HL-60/S4 treated with phorbol 12-myristate 13-acetate at 8.2 ng/mL for 4 days and 3 days (cell line): ENCODE data around the gene PPP2R3C.
"Not testable (repeated sequence)": the region's sequence is repeated elsewhere in the genome, so short reads cannot be mapped to it uniquely, and the experiment has no call there.

ENCODE experiments used
- in situ Hi-C: fragments of 300-500 bp; cut with MboI; formaldehyde crosslinking; loops from 2 replicates; pipeline ENCODE4 v1.15.0; 2022; ENCODE audit warnings: low sequenced_read_pairs

The PPP2R3C gene

DNA sequence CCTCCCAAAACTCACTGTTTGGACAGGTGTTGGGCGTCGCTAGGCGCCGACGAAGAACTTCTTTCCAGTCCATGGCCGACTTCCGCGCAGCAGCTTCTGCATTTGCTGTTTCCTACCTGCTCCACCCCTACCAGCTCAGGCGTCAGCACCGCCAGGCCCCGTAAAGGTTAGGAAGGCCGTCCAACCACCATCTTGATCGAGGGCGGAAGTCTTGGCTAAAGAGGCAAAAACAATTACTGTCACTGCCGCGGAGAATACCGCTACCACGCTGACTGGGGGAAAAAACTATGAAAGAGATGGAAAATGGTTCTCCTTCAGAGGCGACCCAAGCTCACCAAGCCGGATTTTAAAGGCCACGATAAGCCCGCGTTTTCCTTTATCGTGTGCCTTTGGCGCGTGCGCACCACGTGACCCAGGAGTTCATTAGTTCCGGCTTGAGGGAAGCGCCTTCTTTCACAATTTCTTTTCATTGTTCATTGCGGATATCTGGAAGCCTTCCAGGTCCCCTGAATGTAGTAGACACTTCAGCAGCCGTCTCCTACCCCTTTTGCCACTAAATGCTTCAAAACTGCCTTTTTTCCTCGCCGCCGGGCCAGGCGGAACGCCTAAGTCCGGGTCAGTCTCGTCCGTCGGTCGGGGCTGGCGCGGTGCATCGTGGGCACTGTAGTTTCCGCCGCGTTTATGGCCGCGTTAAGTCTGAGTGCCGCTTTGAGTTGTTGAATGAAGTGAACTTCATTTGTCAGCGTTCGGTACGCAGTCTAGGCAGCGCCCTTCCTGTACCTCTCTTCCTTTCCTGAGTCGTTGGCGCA lies at the start of gene PPP2R3C, which contains the start of gene PRORP:
TSS of gene PPP2R3C (minus strand) at position 104 of the 809 bp plus-strand sequence. CDS start at position 73, 31 bp downstream.
TSS of gene PRORP (plus strand) at position 666 of the 809 bp plus-strand sequence. CDS start 694 bp downstream, outside the sequence.
- in situ Hi-C loops, result no loop called here

DNA sequence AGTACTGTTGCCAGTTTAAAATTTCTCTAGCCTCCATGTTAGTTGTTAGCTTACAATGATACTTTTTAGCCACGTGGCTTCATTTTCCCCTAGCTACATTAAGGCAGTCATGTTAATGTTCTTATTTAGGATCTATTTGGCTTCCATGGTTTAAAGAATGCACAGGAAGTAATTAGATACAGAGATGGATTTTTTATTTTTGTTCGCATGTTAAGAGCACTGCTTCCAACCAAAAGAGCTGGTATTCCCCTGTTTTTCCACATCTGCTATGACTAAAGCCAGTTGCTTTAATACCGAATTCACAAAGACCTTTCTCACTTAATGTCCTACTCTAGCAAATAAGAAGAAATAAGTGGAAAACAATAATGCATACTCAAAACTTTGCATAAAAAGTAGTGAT lies 45.7 kb upstream of the PPP2R3C start:
- in situ Hi-C loops, result no loop called here

DNA sequence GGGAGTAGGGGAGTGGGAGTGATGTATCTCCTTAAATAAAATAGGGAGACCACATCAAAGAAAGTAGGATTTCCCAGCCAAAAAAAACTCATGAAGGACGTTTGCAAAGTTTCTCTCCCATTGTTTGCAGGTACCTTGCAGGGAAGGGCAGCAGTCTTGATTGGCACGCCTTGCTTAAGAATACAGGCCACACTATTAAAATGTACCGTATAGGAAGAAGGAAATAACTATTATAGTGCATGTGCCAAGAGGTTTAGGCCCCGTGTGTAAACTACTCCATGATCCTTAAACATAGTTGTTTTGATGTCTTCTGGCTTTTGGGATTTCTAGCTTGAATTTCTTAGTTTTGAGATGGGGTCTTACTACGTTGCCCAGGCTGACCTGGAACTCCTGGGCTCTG lies 43.1 kb upstream of the PPP2R3C start:
- in situ Hi-C loops, result no loop called here

DNA sequence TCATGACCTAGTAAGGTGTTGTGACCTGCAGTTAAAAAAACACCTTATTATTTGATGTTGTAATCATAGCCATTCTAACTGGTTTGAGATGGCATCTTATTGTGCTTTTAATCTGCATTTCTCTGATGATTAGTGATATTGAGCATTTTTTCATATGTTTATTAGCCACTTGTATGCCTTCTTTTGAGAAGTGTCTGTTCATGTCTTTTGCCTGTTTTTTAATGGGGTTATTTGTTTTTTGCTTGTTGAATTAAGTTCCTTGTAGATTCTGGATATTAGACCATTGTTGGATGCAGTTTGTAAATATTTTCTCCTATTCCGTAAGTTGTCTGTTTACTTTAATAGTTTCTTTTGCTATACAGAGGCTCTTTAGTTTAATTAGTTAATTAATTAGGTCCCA lies 41.6 kb upstream of the PPP2R3C start:
- in situ Hi-C loops, result no loop called here

DNA sequence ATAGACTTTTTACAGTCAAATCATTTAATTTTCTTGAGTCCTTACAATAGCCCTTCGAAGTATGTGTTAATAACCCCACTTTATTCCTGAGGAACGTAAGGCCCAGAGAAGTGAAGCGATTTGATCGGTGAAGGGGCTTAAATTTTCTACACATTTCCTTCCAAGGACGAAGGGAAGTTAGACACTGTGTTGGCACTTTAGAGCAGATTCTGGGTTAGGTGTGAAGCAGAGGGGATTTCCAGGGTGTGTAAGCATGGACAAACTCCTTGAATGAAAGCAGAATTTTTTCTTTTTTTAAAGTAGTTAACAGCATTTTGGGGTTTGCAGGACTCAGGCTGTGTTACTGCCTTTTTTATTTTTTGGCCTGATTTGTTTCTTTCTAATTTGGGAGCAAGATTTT lies 39.4 kb upstream of the PPP2R3C start:
- in situ Hi-C loops, result no loop called here

DNA sequence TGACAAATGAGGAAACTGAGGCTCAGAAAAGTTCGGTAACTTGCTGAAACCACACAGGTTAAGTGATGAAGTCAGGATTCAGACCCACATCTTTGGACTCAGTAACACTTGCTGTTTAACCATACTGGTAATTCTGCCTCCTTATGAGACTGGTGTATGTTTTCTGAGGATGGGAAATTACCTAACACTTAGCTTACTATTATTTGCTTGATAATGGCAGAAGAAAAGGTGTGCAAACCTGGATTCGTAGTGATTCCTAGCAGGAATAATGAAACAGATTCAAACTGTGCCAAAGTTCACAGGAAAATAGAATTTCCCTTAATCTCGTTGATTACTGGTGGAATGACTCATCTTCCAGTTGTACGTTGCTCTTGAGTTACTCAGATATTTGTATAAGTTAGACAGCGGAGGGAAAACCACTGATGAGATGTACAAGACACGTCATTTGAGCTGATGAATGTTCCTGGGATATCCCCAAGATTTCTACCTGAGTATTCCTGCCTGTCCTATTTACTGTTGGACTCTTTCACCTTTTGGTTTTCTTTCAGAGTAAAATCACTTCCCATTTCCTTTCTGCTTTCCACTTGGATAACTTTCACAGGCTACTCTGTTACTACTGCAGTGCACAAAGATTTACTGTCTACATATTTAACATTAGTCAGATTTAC lies 38.1 kb upstream of the PPP2R3C start:
- in situ Hi-C loops, result no loop called here

DNA sequence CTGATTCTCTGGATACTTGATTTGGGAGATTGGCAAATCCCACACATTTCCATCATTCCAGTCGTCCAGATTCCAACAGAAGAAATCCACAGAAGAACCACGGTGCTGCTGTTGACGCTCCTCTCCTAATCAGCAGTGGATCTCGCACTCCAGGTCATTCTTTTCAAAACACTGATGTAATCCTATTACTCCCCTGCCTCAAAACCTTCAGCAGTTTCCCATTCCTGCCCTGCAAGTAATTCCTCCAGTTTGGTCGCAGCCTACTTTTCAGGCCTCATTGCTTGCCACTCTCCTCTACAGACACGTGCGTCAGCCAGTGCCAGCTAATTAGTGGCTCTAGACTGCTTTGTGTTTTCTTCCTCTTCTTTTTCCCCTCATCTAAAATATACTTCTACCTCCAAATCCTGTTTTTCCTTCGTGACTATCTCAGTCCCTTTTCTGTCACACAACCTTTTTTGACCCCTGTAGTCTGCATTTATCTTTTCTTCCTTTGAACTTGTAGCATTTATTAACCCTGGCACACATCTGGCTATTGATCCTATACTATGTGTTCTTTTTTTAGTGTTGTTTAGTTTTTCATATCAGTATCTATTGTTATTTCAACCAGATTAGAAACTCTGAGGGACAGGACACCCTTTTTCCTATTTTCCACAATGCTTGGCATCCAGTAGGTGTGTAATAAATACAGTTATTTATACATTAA lies 37.3 kb upstream of the PPP2R3C start:
- in situ Hi-C loops, result no loop called here

DNA sequence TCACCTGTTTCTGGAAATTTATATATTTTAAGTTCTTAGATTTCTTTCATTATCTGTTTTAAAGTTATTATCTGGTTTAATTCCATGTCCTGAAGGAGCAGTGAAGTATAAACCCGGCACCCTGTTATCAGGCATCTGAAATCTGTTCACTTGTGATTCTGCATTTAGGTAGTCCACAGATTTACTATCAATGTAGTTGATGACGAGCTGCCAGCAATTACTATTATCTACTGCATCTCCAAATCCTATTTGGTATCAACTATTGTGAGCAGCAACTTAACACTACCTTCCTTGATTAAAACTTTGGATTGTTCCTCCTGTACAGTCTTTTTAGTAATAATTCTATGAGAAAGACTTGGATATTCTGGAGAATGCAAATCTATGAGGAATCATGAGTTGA lies 36.7 kb upstream of the PPP2R3C start:
- in situ Hi-C loops, result no loop called here

DNA sequence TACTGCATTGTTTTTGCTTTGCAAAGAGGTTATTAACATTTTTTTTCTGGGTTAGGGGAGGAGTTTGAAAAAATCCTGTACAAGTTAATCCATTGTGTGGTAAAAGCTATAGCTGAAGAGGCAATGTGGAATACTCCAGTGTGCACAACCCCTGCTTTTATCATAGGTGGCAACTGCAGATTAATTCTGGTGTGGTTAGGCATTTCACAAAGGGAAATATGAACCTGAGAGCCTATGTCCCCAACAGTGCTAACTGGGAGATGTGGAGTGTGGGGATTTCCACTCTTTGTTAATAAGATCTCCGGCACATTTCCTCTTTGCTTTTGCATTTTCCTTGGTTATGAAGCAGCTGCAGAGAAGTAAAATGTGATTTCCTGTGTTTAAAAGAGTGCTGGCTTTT lies 34.2 kb upstream of the PPP2R3C start:
- in situ Hi-C loops, result no loop called here

DNA sequence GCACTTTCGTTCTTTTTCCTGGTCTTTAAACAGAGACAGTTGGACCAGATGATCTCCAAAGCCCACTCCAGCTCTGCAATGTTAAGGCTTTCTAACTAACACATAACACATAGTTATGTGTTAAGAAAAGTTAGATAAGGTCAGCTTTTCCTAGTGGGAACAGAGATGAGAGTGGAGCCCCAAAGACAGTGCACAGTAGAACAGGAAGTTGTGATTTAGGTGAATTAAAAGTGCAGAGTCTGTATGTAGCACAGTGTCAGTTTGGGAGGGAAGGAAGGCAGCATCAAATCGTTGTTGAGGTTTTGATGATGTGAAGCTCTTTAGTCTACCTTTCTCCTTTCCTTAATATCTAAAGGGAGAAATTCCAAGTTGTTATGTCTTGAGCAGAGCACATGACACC lies 32.2 kb upstream of the PPP2R3C start:
- in situ Hi-C loops, result no loop called here

DNA sequence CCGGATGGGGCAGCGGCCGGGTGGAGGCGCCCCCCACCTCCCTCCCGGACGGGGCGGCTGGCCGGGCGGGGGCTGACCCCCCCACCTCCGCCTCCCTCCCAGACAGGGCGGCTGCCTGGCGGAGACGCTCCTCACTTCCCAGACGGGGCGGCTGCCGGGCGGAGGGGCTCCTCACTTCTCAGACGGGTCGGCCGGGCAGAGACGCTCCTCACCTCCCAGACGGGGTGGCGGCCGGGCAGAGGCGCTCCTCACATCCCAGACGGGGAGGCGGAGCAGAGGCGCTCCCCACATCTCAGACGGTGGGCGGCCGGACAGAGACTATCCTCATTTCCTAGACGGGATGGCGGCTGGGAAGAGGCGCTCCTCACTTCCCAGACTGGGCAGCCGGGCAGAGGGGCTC lies 30.7 kb upstream of the PPP2R3C start:
- in situ Hi-C loops, result not testable (repeated sequence)

DNA sequence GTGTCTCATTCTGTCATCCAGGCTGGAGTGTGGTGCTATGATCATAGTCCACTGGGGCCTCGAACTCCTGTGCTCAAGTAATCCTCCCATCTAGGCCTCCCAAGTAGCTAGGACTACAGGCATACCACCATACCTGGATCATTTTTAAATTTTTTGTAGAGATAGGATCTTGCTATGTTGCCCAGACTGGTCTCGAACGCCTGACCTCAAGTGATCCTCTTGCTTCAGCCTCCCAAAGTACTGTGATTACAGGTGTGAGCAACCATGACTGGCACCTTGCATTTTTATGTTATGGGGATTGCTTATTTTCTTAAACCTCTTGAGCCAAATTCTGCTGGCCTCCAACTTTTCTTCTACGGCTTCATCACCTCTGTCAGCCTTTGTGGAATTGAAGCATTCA lies 27.4 kb upstream of the PPP2R3C start:
- in situ Hi-C loops, result loop anchor here (25.0 kb wide), 1 partner anchor 263 kb away; the partner anchor contains the start of gene NFKBIA

DNA sequence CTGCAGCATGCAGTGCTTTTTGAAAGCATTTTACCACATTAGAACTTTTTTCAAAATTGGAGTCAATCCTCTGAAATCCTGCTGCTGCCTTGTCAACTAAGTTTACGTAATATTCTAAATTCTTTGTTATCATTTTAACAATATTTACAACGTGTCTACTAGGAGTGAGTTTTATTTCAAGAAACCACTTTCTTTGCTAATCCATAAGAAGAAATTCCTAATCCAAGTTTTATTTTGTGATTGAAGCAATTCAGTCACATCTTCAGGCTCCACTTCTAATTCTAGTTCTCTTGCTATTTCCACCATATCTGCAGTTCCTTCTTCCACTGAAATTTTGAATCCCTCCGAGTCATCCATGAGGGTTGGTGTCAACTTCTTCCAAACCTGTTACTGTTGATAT lies 25.9 kb upstream of the PPP2R3C start:
- in situ Hi-C loops, result loop anchor here (25.0 kb wide), 1 partner anchor 265 kb away; the partner anchor contains the start of gene NFKBIA

DNA sequence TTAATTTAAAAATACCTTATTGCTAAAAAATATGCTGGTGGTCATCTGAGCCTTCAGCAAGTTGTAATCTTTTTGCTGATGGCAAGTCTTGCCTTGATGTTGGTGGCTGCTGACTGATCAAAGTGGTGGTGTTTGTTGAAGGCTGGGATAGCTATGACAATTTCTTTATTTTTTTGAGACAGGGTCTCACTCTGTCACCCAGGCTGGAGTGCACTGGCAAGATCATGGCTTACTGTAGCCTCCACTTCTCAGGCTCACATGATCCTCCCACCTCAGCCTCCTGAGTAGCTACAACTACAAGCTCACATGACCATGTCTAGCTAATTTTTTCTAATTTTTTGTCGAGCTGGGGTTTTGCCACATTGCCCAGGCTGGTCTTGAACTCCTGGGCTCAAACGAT lies 25.4 kb upstream of the PPP2R3C start:
- in situ Hi-C loops, result loop anchor here (25.0 kb wide), 1 partner anchor 265 kb away; the partner anchor contains the start of gene NFKBIA

DNA sequence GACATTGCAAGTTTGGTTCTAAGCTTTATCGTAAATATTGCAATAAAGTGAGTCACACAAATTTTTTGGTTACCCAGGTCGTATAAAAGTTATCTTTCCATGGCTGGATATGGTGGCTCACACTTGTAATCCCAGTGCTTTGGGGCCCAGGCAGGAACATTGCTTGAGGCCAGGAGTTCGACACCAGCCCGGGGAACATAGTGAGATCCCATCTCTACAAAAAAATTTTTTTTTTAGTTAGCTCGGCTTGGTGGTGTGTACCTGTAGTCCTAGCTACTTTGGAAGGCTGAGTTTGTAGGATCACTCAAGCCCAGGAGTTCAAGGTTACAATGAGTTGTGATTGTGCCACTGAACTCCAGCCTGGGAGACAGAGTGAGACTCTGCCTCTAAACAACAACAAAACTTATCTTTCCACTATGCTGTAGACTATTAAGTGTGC lies 24.9 kb upstream of the PPP2R3C start:
- in situ Hi-C loops, result loop anchor here (25.0 kb wide), 1 partner anchor 266 kb away; the partner anchor contains the start of gene NFKBIA

DNA sequence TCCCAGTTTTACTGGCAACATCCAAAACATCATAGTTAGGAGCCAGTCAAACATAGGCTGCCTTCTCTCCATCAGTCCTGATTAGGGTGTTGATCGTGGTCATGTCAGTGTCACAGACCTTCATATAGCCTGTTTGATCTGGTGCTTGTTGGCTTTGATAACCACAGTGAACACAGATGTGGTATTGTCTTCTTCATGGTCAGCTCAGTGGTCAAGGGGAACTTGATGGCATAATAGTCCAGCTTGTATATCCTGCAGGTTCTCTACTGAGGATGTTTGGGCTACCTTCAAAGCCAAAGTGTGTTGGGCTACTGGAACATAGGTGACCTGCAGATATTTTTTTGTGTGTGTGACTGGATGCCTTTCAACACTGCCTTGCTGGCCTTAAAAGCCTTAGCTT lies 22.2 kb upstream of the PPP2R3C start:
- in situ Hi-C loops, result loop anchor here (25.0 kb wide), 1 partner anchor 268 kb away; the partner anchor contains the start of gene NFKBIA

DNA sequence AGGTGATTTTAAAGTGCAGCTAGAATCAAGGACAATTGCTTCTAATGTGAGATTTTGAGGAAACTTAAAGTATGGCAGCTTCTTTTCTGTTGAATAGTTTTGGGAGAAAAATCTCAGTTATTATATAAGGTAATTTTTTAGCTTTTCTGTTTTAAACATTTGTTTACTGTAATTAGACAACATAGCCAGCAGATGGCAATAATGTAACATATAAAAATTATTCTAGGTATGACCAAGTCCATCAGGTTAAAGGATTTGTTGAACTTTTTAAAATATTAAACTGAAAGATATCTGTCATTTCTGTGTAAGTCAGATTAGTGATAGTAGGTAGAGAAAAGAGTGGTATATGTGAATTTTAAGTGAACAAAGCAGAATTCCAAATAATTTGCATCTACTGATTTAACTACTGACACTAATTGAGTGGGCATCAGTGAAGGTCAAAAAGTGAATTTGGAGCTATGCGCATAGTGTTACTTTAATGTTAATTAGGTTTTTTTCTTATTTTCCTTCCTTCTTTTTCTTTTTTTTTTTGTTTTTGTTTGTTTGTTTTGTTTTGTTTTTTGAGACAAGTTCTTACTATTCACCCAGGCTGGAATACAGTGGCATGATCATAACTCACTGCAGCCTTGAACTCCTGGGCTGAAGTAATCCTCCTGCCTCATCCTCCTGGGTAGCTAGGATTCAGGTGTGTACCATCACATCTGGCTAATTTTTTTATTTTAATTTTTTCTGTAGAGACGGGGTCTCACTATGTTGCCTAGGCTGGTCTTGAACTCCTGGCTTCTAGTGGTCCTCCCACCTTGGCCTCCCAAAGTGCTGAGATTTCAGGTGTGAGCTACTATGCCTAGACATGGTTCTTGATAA lies 19.2 kb upstream of the PPP2R3C start:
- in situ Hi-C loops, result loop anchor here (25.0 kb wide), 1 partner anchor 271 kb away; the partner anchor contains the start of gene NFKBIA

DNA sequence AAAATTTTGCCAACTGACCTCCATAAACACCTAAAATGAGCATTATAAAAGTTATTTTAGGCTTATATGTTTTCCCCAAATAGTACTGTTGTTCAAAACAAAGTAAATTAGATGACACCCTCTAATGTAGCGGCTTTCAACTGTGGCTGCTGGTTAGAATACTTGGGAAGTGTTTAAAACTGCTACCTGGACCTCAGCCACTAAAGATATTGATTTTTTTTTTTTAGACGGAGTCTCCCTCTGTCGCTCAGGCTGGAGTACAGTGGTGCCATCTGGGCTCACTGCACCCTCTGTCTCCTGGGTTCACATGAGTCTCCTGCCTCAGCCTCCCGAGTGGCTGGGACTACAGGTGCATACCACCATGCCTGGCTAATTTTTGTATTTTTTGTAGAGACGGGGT lies 16.8 kb upstream of the PPP2R3C start:
- in situ Hi-C loops, result loop anchor here (25.0 kb wide), 1 partner anchor 274 kb away; the partner anchor contains the start of gene NFKBIA

DNA sequence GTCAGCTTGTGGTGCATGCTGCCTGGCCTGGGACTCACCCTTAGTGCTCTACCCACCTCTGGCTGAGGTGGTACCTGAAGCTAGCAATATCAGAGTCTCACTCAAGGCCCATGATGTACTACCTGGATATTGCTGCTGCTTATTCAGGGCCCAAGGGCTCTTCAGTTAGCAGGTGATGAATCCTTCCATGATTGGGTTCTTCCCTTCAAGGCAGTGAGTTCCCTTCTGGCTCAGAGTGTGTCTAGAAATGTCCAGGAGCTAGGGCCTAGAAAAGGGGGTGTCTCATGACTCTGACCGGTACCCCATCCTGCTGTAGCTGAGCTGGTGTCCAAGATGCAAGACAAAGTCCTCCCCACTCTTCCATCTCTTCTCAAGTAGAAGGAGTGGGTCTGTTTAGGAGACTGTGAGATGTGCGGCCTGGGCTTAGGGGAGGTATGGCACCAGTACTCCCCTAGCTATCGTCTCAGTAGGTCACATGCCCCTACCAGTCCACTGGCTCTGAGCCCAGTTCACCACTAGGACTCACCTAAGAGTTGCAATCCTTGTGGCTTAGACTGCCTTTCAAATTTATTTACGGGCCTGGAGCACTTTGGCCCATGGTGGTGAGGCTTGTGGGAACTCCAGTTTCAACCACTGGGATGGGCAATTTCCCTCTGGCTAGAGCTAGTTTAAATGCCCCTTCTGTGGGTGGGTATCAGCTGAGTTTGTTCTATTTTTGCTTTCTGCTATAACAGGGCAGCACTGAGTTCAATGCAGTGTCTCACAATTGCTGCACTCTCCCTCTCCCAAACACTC lies 12.7 kb upstream of the PPP2R3C start:
- in situ Hi-C loops, result loop anchor here (25.0 kb wide), 1 partner anchor 278 kb away; the partner anchor contains the start of gene NFKBIA
